ENCODE results near the gene SMC3.

Gene SMC3

GRCh38 chr10:110628161-110628560 lies 60.7 kb downstream of the SMC3 start:
- TF ChIP-seq ZNF565 (CRISPR knock-in tag; conservative IDR thresholded peaks at IDR 0.05; ENCODE audit: low read depth) (no peak), ISL1 (CRISPR knock-in tag; IDR thresholded peaks at IDR 0.05) (no peak), ARNTL (CRISPR knock-in tag; IDR thresholded peaks at IDR 0.05; ENCODE audit: borderline replicate concordance, low read depth) (no peak), RARB (CRISPR knock-in tag; IDR thresholded peaks at IDR 0.05) (no peak), PPARA (CRISPR knock-in tag; IDR thresholded peaks at IDR 0.05; ENCODE audit: borderline replicate concordance) (no peak), CSDC2 (CRISPR knock-in tag; IDR thresholded peaks at IDR 0.05) (no peak), ESRRG (CRISPR knock-in tag; IDR thresholded peaks at IDR 0.05) (no peak), ZFP3 (CRISPR knock-in tag; IDR thresholded peaks at IDR 0.05) (no peak), TOX (CRISPR knock-in tag; IDR thresholded peaks at IDR 0.05; ENCODE audit: borderline replicate concordance) (no peak)
- TF ChIP-seq, protein P1, sequence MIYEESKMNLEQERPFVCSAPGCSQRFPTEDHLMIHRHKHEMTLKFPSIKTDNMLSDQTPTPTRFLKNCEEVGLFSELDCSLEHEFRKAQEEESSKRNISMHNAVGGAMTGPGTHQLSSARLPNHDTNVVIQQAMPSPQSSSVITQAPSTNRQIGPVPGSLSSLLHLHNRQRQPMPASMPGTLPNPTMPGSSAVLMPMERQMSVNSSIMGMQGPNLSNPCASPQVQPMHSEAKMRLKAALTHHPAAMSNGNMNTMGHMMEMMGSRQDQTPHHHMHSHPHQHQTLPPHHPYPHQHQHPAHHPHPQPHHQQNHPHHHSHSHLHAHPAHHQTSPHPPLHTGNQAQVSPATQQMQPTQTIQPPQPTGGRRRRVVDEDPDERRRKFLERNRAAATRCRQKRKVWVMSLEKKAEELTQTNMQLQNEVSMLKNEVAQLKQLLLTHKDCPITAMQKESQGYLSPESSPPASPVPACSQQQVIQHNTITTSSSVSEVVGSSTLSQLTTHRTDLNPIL (CRISPR knock-in tag; IDR thresholded peaks at IDR 0.05; ENCODE audit: low read depth), result no peak
- TF ChIP-seq, protein P2, sequence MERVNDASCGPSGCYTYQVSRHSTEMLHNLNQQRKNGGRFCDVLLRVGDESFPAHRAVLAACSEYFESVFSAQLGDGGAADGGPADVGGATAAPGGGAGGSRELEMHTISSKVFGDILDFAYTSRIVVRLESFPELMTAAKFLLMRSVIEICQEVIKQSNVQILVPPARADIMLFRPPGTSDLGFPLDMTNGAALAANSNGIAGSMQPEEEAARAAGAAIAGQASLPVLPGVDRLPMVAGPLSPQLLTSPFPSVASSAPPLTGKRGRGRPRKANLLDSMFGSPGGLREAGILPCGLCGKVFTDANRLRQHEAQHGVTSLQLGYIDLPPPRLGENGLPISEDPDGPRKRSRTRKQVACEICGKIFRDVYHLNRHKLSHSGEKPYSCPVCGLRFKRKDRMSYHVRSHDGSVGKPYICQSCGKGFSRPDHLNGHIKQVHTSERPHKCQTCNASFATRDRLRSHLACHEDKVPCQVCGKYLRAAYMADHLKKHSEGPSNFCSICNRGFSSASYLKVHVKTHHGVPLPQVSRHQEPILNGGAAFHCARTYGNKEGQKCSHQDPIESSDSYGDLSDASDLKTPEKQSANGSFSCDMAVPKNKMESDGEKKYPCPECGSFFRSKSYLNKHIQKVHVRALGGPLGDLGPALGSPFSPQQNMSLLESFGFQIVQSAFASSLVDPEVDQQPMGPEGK (CRISPR knock-in tag; IDR thresholded peaks at IDR 0.05; ENCODE audit: borderline replicate concordance), result no peak
- ATAC-seq, result no peak

DNA sequence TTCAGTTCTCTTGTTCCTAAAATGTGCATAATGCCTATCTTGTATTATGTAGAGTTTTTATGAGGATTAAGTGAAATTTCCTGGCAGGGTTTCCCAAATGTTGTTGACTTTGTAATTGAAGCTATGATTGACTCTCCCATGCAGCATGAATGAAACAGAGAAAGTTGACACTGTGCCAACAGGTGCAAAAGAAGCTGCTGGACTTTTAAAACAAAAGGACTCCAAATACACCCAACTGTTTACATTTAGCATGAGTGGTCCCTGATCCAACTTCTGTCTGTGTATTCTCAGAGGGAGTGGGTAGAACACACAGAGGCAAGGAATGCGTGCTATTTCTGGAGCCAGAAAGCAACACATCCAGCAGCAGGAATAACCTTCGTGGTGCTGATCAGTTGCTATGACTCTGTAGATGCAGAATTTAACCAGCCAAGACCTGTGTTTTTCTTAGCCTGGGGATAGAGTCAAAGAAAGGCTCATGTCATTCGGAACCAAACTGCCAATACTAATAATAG lies 62.2 kb downstream of the SMC3 start:
- TF ChIP-seq OSR1 (CRISPR knock-in tag; IDR thresholded peaks at IDR 0.05) (no peak), ZNF565 (CRISPR knock-in tag; conservative IDR thresholded peaks at IDR 0.05; ENCODE audit: low read depth) (no peak), ESRRG (CRISPR knock-in tag; IDR thresholded peaks at IDR 0.05) (no peak), TOX (CRISPR knock-in tag; IDR thresholded peaks at IDR 0.05; ENCODE audit: borderline replicate concordance) (no peak)
- TF ChIP-seq, protein P3, sequence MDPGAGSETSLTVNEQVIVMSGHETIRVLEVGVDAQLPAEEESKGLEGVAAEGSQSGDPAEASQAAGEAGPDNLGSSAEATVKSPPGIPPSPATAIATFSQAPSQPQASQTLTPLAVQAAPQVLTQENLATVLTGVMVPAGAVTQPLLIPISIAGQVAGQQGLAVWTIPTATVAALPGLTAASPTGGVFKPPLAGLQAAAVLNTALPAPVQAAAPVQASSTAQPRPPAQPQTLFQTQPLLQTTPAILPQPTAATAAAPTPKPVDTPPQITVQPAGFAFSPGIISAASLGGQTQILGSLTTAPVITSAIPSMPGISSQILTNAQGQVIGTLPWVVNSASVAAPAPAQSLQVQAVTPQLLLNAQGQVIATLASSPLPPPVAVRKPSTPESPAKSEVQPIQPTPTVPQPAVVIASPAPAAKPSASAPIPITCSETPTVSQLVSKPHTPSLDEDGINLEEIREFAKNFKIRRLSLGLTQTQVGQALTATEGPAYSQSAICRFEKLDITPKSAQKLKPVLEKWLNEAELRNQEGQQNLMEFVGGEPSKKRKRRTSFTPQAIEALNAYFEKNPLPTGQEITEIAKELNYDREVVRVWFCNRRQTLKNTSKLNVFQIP (CRISPR knock-in tag; IDR thresholded peaks at IDR 0.05; ENCODE audit: borderline replicate concordance, low read depth), result no peak
- ATAC-seq, result peak; percentile 77

DNA sequence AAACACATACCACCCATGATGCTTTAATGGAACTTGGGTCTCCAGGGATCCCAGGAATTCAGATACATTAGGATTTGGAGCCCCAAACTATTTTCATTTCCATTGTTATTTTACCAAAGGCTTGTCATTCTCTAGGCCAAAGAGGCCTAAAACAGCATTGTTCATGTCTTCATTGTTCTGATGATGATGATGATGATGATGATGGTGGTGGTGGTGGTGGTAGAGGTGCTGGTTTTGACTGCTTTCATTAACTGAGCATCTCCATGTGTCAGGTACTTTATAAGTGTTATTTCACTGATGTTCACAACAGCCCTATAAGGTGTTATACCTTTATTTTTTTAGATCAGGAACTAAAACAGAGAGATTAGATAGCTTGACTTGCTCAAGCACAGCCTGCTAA lies 64.4 kb downstream of the SMC3 start:
- TF ChIP-seq ZFP30 (CRISPR knock-in tag; IDR thresholded peaks at IDR 0.05) (no peak), ZFP3 (CRISPR knock-in tag; IDR thresholded peaks at IDR 0.05) (no peak), CSDC2 (CRISPR knock-in tag; IDR thresholded peaks at IDR 0.05) (no peak), SNAI2 (CRISPR knock-in tag; IDR thresholded peaks at IDR 0.05) (no peak), TOX (CRISPR knock-in tag; IDR thresholded peaks at IDR 0.05; ENCODE audit: borderline replicate concordance) (no peak), ESRRG (CRISPR knock-in tag; IDR thresholded peaks at IDR 0.05) (no peak), GLIS3 (CRISPR knock-in tag; IDR thresholded peaks at IDR 0.05) (no peak), ZNF8 (CRISPR knock-in tag; IDR thresholded peaks at IDR 0.05) (no peak), RARB (CRISPR knock-in tag; IDR thresholded peaks at IDR 0.05) (no peak), OSR1 (CRISPR knock-in tag; IDR thresholded peaks at IDR 0.05) (no peak), ZC3H10 (CRISPR knock-in tag; IDR thresholded peaks at IDR 0.05) (no peak)
- TF ChIP-seq, protein P1 (CRISPR knock-in tag; IDR thresholded peaks at IDR 0.05; ENCODE audit: low read depth), result no peak
- TF ChIP-seq, protein P3 (CRISPR knock-in tag; IDR thresholded peaks at IDR 0.05; ENCODE audit: borderline replicate concordance, low read depth), result no peak
- TF ChIP-seq, protein P4, sequence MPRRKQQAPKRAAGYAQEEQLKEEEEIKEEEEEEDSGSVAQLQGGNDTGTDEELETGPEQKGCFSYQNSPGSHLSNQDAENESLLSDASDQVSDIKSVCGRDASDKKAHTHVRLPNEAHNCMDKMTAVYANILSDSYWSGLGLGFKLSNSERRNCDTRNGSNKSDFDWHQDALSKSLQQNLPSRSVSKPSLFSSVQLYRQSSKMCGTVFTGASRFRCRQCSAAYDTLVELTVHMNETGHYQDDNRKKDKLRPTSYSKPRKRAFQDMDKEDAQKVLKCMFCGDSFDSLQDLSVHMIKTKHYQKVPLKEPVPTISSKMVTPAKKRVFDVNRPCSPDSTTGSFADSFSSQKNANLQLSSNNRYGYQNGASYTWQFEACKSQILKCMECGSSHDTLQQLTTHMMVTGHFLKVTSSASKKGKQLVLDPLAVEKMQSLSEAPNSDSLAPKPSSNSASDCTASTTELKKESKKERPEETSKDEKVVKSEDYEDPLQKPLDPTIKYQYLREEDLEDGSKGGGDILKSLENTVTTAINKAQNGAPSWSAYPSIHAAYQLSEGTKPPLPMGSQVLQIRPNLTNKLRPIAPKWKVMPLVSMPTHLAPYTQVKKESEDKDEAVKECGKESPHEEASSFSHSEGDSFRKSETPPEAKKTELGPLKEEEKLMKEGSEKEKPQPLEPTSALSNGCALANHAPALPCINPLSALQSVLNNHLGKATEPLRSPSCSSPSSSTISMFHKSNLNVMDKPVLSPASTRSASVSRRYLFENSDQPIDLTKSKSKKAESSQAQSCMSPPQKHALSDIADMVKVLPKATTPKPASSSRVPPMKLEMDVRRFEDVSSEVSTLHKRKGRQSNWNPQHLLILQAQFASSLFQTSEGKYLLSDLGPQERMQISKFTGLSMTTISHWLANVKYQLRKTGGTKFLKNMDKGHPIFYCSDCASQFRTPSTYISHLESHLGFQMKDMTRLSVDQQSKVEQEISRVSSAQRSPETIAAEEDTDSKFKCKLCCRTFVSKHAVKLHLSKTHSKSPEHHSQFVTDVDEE (CRISPR knock-in tag; IDR thresholded peaks at IDR 0.05), result no peak
- TF ChIP-seq, protein P2 (CRISPR knock-in tag; IDR thresholded peaks at IDR 0.05; ENCODE audit: borderline replicate concordance), result no peak
- ATAC-seq, result no peak
